Neural cell (in vitro differentiated cells): ENCODE measurements around the gene CNTNAP2.

ENCODE experiments used
- CTCF ChIP-seq: fragments of 450-650 bp; IDR thresholded peaks from 2 replicates; pipeline ENCODE4 v1.5.1; 2014; ENCODE audit warnings: antibody characterized with exemption, mild to moderate bottlenecking, moderate library complexity; ENCODE audit not compliant: poor library complexity, severe bottlenecking
- EP300 ChIP-seq: fragments of 450-650 bp; conservative IDR thresholded peaks from 2 replicates; pipeline ENCODE4 v1.6.1; 2014; ENCODE audit warnings: antibody characterized with exemption, mild to moderate bottlenecking, moderate library complexity; ENCODE audit not compliant: poor library complexity, severe bottlenecking
- REST ChIP-seq: IDR thresholded peaks from 2 replicates; pipeline ENCODE4 v1.6.1; 2012; ENCODE audit warnings: borderline replicate concordance

- TF ChIP-seq REST (no peak), EP300 (no peak), CTCF (no peak)
Measured at GRCh38 chr7:148287538-148287937, 2170.9 kb downstream of the CNTNAP2 start.
